Stimulated activated naive B cell treated with anti-CD40 and anti-IgM and Interleukin-4, amounts not matched to agents 10 μg/mL and 1 μg/mL and 100 μg/mL, for 72 hours (primary cell): ENCODE measurements around the gene SKAP1.
"Not testable (repeated sequence)": the region's sequence is repeated elsewhere in the genome, so short reads cannot be mapped to it uniquely, and the experiment has no call there.

Source experiments
- ATAC-seq, 2 donors: fragments of 150-1000 bp; cut with Tn5 transposase; replicated peaks; 2 replicates each; pipeline ENCODE4 v1.10.0; 2021; ENCODE audit warnings: moderate library complexity in 1 of 2
- DNase-seq: peaks from one replicate; pipeline ENCODE4 v3.0.0; 2021
- H3K27ac Mint-ChIP-seq: one replicate; pipeline ENCODE4 v1.8.0; 2022; ENCODE audit warnings: mild to moderate bottlenecking, mixed read lengths
- H3K27me3 Mint-ChIP-seq, 2 donors: one replicate each; pipeline ENCODE4 v1.8.0; 2022; ENCODE audit warnings: mixed read lengths in 2 of 2
- H3K36me3 Mint-ChIP-seq, 2 donors: one replicate each; pipeline ENCODE4 v1.8.0; 2022; ENCODE audit warnings: mixed read lengths in 2 of 2, mild to moderate bottlenecking in 1 of 2
- H3K4me1 Mint-ChIP-seq, 2 donors: one replicate each; pipeline ENCODE4 v1.8.0; 2022; ENCODE audit warnings: mixed read lengths in 2 of 2, mild to moderate bottlenecking in 1 of 2
- H3K4me3 Mint-ChIP-seq, 2 donors: one replicate each; pipeline ENCODE4 v1.8.0; 2022; ENCODE audit warnings: mild to moderate bottlenecking in 2 of 2, mixed read lengths in 2 of 2, moderate library complexity in 1 of 2
- H3K9me3 Mint-ChIP-seq, 2 donors: one replicate each; pipeline ENCODE4 v1.8.0; 2022; ENCODE audit warnings: mixed read lengths in 2 of 2, mild to moderate bottlenecking in 1 of 2

SKAP1 gene

GRCh38 chr17:48276776-48277175 is 153.2 kb downstream of the SKAP1 start:
- Mint-ChIP-seq H3K27ac (no peak overlapping the region), H3K4me3 (no peak overlapping the region), H3K36me3 (peaks cover 9 to 13% of the 10 kb centered on the region in 2 donors), H3K4me1 (no peaks in the 10 kb centered on the region), H3K27me3 (peaks cover 0 to 4% of the 10 kb centered on the region in 2 donors), H3K9me3 (no peaks in the 10 kb centered on the region)
- no peak for ATAC-seq
- DNase-seq = no peak

- peaks cover under 1 to 2% of the 10 kb centered on the region in 2 donors for H3K4me1 Mint-ChIP-seq
- DNase-seq = no peak
- peaks cover 7 to 14% of the 10 kb centered on the region in 2 donors for H3K36me3 Mint-ChIP-seq
- H3K9me3 Mint-ChIP-seq = no peaks in the 10 kb centered on the region
- H3K27ac Mint-ChIP-seq = no peak overlapping the region
- ATAC-seq = no peak
- no peak overlapping the region for H3K4me3 Mint-ChIP-seq
- peaks cover 0 to 4% of the 10 kb centered on the region in 2 donors for H3K27me3 Mint-ChIP-seq
Observed at GRCh38 chr17:48270899-48271298, 159.1 kb downstream of the SKAP1 start.

GRCh38 chr17:48269209-48269608 is 160.8 kb downstream of the SKAP1 start:
- H3K9me3 Mint-ChIP-seq = no peaks in the 10 kb centered on the region

GRCh38 chr17:48263731-48264035 is 166.3 kb downstream of the SKAP1 start:
- H3K4me3 Mint-ChIP-seq = no peak overlapping the region
- H3K36me3 Mint-ChIP-seq = peaks cover 3% of the 10 kb centered on the region in 2 donors

More at GRCh38 chr17:48269209-48269608, 160.8 kb downstream of the SKAP1 start:
- DNase-seq = no peak
- Mint-ChIP-seq H3K27me3 (no peaks in the 10 kb centered on the region), H3K36me3 (peaks cover 0 to 3% of the 10 kb centered on the region in 2 donors), H3K4me3 (no peak overlapping the region), H3K27ac (no peak overlapping the region), H3K4me1 (peaks cover 6 to 7% of the 10 kb centered on the region in 2 donors)
- ATAC-seq = no peak

GRCh38 chr17:48262982-48263730 is 166.9 kb downstream of the SKAP1 start:
- ATAC-seq (no peak), DNase-seq (no peak)
- Mint-ChIP-seq H3K9me3 (no peaks in the 10 kb centered on the region), H3K36me3 (peaks cover 1 to 3% of the 10 kb centered on the region in 2 donors), H3K27me3 (no peaks in the 10 kb centered on the region), H3K27ac (no peak overlapping the region), H3K4me3 (no peak overlapping the region), H3K4me1 (peaks cover 7 to 16% of the 10 kb centered on the region in 2 donors)

More at GRCh38 chr17:48263731-48264035, 166.3 kb downstream of the SKAP1 start:
- DNase-seq (no peak), ATAC-seq (no peak)
- Mint-ChIP-seq H3K27me3 (no peaks in the 10 kb centered on the region), H3K4me1 (peaks cover 7 to 16% of the 10 kb centered on the region in 2 donors), H3K27ac (no peak overlapping the region), H3K9me3 (no peaks in the 10 kb centered on the region)

GRCh38 chr17:48261297-48261880 is 168.6 kb downstream of the SKAP1 start:
- peaks cover 0 to 5% of the 10 kb centered on the region in 2 donors for H3K36me3 Mint-ChIP-seq
- DNase-seq (no peak), ATAC-seq (peak; percentile 31 to 56)
- H3K9me3 Mint-ChIP-seq = no peaks in the 10 kb centered on the region
- H3K4me1 Mint-ChIP-seq = peaks cover 7 to 16% of the 10 kb centered on the region in 2 donors
- no peak overlapping the region for H3K27ac Mint-ChIP-seq
- H3K4me3 Mint-ChIP-seq = no peak overlapping the region
- H3K27me3 Mint-ChIP-seq = peaks cover 0 to 3% of the 10 kb centered on the region in 2 donors

DNA sequence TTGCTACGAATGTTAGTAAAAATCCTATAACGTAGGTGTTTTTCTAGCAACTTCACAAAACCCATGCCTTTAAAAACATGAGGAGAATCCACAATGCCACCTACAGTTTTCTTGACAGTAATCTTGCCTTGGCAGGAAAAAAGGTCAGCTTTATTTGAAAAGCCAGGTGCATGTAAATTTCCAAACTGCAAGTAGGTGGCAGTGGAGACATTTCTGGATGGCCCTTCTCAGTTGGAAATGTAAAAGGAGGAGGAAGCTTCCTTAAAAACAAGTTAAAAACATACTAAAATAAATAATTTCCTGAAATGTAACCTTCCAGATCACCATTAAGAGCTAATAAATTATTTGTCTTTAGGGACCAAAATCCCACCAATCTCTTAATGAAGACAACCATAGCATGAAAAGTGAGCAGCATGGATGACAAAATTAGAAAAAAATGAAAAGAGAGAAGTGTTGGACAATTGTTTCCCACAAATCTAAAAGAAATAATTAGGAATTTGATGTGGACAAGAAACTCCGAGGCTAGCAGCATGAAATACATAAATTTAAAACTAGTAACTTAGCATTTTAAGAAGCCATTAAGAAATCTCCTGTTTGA is 170.2 kb downstream of the SKAP1 start:
- Mint-ChIP-seq H3K4me3 (no peak overlapping the region), H3K4me1 (peaks cover 2 to 9% of the 10 kb centered on the region in 2 donors), H3K9me3 (no peaks in the 10 kb centered on the region), H3K36me3 (peaks cover 0 to 9% of the 10 kb centered on the region in 2 donors), H3K27me3 (peaks cover 0 to 5% of the 10 kb centered on the region in 2 donors), H3K27ac (no peak overlapping the region)
- ATAC-seq (no peak), DNase-seq (no peak)

GRCh38 chr17:48258331-48258730 is 171.7 kb downstream of the SKAP1 start:
- peaks cover 0 to 9% of the 10 kb centered on the region in 2 donors for H3K36me3 Mint-ChIP-seq
- H3K4me3 Mint-ChIP-seq = no peak overlapping the region
- no peaks in the 10 kb centered on the region for H3K9me3 Mint-ChIP-seq
- H3K27ac Mint-ChIP-seq = no peak overlapping the region
- peaks cover 0 to 5% of the 10 kb centered on the region in 2 donors for H3K27me3 Mint-ChIP-seq
- H3K4me1 Mint-ChIP-seq = peaks cover 0 to 9% of the 10 kb centered on the region in 2 donors
- DNase-seq = no peak
- ATAC-seq = no peak

- peaks cover 0 to 5% of the 10 kb centered on the region in 2 donors for H3K27me3 Mint-ChIP-seq
- no peak for ATAC-seq
- no peak overlapping the region for H3K4me3 Mint-ChIP-seq
- H3K27ac Mint-ChIP-seq = no peak overlapping the region
- DNase-seq = no peak
- peaks cover 0 to 6% of the 10 kb centered on the region in 2 donors for H3K36me3 Mint-ChIP-seq
- H3K4me1 Mint-ChIP-seq = no peaks in the 10 kb centered on the region
- H3K9me3 Mint-ChIP-seq = no peaks in the 10 kb centered on the region
Observed at GRCh38 chr17:48255759-48256158, 174.3 kb downstream of the SKAP1 start.

- Mint-ChIP-seq H3K4me1 (no peaks in the 10 kb centered on the region), H3K36me3 (peaks cover 0 to 6% of the 10 kb centered on the region in 2 donors), H3K4me3 (no peak overlapping the region), H3K27ac (no peak overlapping the region), H3K9me3 (no peaks in the 10 kb centered on the region), H3K27me3 (peaks cover 0 to 5% of the 10 kb centered on the region in 2 donors)
- DNase-seq (no peak), ATAC-seq (no peak)
Observed at GRCh38 chr17:48254896-48255295, 175.1 kb downstream of the SKAP1 start.

GRCh38 chr17:48253975-48254374 is 176.0 kb downstream of the SKAP1 start:
- Mint-ChIP-seq H3K9me3 (no peaks in the 10 kb centered on the region), H3K27ac (no peak overlapping the region), H3K4me3 (no peak overlapping the region), H3K36me3 (peaks cover 0 to 6% of the 10 kb centered on the region in 2 donors), H3K4me1 (no peaks in the 10 kb centered on the region), H3K27me3 (peaks cover 0 to 5% of the 10 kb centered on the region in 2 donors)
- ATAC-seq = no peak
- no peak for DNase-seq

- ATAC-seq = no peak
- Mint-ChIP-seq H3K9me3 (no peaks in the 10 kb centered on the region), H3K36me3 (peaks cover 0 to 6% of the 10 kb centered on the region in 2 donors), H3K4me3 (no peak overlapping the region), H3K27ac (no peak overlapping the region), H3K4me1 (no peaks in the 10 kb centered on the region), H3K27me3 (peaks cover 0 to 5% of the 10 kb centered on the region in 2 donors)
- DNase-seq = no peak
Observed at GRCh38 chr17:48251950-48252349, 178.1 kb downstream of the SKAP1 start.

DNA sequence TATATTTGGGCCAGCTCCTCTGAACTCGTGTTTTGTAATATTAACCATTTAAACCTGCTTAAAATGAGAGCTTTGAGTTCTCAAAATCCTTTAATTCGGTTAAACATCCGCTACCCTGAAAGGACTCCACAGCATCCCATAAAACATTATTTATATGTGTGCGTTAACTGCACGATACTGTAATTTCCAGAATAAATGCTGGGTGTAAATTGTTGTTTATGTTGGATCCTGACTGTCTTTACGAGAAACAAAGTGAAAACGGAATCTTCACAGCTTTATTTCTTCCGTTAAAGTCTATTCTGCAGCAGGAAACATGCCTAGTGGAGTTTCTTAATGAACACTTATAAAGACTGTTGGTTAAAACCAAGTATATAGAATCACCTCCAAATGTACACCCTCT is 179.1 kb downstream of the SKAP1 start:
- Mint-ChIP-seq H3K4me3 (no peak overlapping the region), H3K27me3 (no peaks in the 10 kb centered on the region), H3K36me3 (peaks cover 0 to 2% of the 10 kb centered on the region in 2 donors), H3K4me1 (peaks cover 0 to 1% of the 10 kb centered on the region in 2 donors), H3K27ac (no peak overlapping the region), H3K9me3 (no peaks in the 10 kb centered on the region)
- no peak for DNase-seq
- ATAC-seq = no peak

- not testable (repeated sequence) for H3K27me3 Mint-ChIP-seq, H3K4me3 Mint-ChIP-seq, DNase-seq, H3K4me1 Mint-ChIP-seq, H3K36me3 Mint-ChIP-seq, ATAC-seq, H3K27ac Mint-ChIP-seq, H3K9me3 Mint-ChIP-seq
Observed at GRCh38 chr17:48250059-48250458, 180.0 kb downstream of the SKAP1 start.

DNA sequence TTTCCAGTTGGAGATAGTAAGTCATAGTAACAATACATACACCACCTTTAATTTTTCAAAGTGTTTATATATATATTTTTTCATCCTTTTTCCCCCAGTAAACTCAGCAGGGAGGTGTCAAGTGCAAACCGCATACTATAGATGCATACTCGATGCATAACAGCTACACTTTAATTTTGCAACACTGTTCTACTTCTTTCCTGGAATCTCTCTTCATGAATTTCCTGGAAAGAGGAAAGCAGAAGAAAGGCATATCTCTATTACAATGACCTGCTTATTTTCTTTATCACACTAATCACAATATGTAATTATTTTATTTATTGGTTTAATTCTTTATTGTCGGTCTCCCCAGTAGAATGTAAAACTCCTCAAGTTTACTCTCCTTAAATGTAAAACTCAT is 182.4 kb downstream of the SKAP1 start:
- H3K4me1 Mint-ChIP-seq = peaks cover 6 to 18% of the 10 kb centered on the region in 2 donors
- no peak overlapping the region for H3K27ac Mint-ChIP-seq
- H3K9me3 Mint-ChIP-seq = no peaks in the 10 kb centered on the region
- no peaks in the 10 kb centered on the region for H3K27me3 Mint-ChIP-seq
- no peak overlapping the region for H3K4me3 Mint-ChIP-seq
- H3K36me3 Mint-ChIP-seq = no peaks in the 10 kb centered on the region
- ATAC-seq = no peak
- DNase-seq = no peak
